GM10248 (cell line): ENCODE measurements around the gene LEAP2.

Experiments used
- CTCF ChIA-PET: fragments of 300-600 bp; sonication (Branson Sonifier 250); formaldehyde crosslinking; extraction: SDS; loops from one replicate; lab custom pipeline; 2021; ENCODE audit warnings: antibody characterized with exemption; lab: Yijun Ruan, JAX
- POLR2A ChIA-PET: fragments of 350-650 bp; sonication (Branson Sonifier 250); formaldehyde crosslinking; extraction: SDS; loops from one replicate; lab custom pipeline; 2020; ENCODE audit warnings: antibody characterized with exemption; lab: Yijun Ruan, JAX
- DNase-seq: peaks from one replicate; pipeline ENCODE4 v3.0.0; 2012; ENCODE audit errors: extremely low spot score
- TF ChIP-seq, protein P1 (sequence below): IDR thresholded peaks from 2 replicates; pipeline ENCODE4 v1.5.1; 2012; ENCODE audit warnings: mild to moderate bottlenecking, low read depth; ENCODE audit errors: extremely low read depth, missing control alignments, control extremely low read depth

The LEAP2 gene

DNA sequence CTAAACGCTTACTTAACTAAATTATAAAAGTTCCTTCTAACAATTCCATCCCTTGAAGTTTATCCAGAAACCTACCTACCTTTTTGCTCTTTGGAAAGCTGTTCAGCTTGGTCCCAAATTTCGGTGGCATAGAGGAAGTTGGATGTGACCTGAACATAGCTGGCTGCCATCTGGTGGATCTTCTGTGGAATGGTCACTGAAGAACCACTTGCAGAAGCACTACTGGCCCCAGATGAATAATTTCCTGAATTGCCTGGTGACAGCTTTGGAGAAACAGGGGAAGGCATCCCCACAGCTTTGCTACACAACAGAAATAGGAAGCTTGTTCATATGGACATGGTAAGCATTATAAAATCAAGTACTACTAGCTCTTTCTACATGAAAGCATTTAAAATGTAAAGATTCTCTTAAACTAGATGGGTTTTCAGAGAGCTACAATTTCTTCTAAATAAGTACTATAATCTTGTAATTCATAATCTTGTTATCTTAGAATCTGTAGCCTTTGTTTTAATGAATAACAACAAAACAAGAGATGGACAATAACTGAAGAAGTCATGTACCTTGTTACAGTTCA, 9.9 kb downstream of the LEAP2 start:
- ChIA-PET POLR2A (interaction anchor here (0.5 to 0.6 kb wide), 2 partner anchors 124 to 195 kb away, joined by 4 to 8 read pairs; no protein-coding TSS in a partner anchor), CTCF (interaction anchor here (0.7 to 4.9 kb wide), 32 partner anchors 9 to 496 kb away, joined by 3 to 72 read pairs (median 4); partner anchors contain the start of genes GDF9, LEAP2, SHROOM1 and UQCRQ)
- peak; percentile 39 for DNase-seq
- TF ChIP-seq, protein P1, sequence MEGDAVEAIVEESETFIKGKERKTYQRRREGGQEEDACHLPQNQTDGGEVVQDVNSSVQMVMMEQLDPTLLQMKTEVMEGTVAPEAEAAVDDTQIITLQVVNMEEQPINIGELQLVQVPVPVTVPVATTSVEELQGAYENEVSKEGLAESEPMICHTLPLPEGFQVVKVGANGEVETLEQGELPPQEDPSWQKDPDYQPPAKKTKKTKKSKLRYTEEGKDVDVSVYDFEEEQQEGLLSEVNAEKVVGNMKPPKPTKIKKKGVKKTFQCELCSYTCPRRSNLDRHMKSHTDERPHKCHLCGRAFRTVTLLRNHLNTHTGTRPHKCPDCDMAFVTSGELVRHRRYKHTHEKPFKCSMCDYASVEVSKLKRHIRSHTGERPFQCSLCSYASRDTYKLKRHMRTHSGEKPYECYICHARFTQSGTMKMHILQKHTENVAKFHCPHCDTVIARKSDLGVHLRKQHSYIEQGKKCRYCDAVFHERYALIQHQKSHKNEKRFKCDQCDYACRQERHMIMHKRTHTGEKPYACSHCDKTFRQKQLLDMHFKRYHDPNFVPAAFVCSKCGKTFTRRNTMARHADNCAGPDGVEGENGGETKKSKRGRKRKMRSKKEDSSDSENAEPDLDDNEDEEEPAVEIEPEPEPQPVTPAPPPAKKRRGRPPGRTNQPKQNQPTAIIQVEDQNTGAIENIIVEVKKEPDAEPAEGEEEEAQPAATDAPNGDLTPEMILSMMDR: peak; percentile 60

DNA sequence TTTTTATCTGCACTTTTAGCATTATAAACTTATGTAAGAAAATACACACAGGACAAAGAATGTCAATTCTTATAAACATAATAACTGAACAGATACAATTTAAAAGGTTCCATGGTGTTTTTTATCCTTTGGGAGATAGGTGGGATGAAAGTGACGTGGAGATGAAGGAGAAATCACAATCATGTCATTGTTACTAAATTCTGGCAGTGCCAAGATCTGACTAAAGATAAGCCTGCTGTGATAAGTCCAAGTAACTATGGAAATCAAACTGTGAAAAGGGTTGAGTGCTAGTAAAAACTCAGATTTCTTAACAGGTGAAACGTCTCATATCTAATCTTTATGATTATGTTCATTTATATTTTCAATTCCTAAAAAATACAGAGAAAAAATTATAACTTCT, 11.1 kb downstream of the LEAP2 start:
- ChIA-PET POLR2A (no interaction called here), CTCF (interaction anchor here (1.3 to 4.9 kb wide), 13 partner anchors 13 to 383 kb away, joined by 3 to 72 read pairs (median 7); partner anchors contain the start of genes LEAP2 and SHROOM1)
- DNase-seq: no peak
- TF ChIP-seq, protein P1: no peak

DNA sequence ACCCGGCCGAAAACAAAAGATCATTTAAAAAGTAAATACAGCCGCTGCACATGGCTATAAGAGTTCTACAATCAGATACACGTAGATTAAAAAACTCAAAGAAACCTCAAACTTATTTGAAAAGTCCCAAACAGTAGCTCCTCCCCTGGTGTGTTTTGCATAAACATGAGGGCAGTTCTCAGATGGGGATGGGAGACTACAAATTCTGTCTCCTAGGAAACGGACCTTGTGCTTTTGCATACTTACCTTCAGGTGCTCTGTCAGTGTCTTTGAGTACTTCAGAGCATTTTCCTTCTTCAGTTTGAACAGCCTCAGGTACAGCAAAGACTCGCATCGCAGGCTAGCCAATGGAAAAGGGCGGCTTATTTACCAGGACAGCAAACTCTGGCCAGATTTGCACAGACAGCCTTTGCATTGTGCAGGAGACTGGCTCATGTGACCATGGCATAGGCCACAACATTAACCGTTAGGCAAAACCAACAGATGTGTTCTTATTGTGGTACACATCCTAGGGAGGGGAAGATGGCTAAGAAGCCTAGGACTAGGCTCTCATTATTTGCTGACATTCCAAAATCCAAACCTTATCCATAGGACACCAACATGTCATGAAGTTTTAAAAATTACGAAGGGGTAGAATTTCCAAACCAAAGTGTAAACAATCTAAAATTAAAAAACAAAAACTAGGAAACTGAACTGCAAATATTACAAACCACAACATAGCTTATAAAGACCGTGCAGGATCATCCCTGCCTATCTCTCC, 12.8 kb downstream of the LEAP2 start:
- no peak for DNase-seq
- ChIA-PET POLR2A (no interaction called here), CTCF (interaction anchor here (1.2 to 4.9 kb wide), 3 partner anchors 10 to 22 kb away, joined by 3 to 72 read pairs (median 4); partner anchors contain the start of gene LEAP2)
- TF ChIP-seq, protein P1: no peak

DNA sequence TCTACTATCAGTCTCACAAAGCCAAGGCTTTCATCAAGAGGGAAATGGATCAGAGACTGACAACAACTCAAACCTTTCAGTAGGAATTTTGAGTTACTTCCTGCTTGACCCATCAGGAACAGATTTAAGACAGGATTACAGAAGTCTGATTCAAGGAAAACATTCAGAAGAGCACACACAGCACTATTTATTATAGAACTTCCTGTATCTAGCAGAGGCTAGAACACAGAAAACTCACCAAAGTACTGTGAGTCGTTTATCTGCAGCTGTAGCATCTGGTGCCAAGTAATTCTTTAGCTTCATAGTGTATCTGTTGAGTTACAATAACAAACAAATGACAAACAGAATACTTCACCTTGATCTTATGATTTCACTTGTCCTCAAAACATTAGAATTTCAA, 13.8 kb downstream of the LEAP2 start:
- no peak for DNase-seq
- CTCF ChIA-PET: interaction anchor here (1.0 to 4.9 kb wide), 4 partner anchors 9 to 16 kb away, joined by 3 to 72 read pairs (median 4); partner anchors contain the start of gene LEAP2
- TF ChIP-seq, protein P1: no peak
- POLR2A ChIA-PET: no interaction called here

DNA sequence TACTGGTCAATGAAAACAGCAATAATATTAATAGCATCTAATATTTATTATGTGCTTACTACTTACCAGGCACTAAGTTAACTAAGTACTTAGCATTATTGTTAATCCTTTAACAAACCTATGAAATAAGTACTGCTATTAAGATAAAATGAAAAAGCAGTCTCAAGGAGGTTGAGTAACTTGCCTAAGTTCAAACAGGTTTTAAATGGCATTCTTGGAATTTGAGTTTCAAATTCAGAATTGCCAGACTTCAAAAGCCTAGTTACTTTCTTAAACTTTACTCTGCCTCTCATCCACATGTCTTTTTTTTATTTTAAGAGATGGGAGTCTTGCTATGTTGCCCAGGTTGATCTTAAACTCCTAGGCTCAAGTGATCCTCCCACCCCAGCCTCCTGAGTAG, 16.0 kb downstream of the LEAP2 start:
- CTCF ChIA-PET: no interaction called here
- no peak for DNase-seq
- TF ChIP-seq, protein P1: no peak
- POLR2A ChIA-PET: no interaction called here

DNA sequence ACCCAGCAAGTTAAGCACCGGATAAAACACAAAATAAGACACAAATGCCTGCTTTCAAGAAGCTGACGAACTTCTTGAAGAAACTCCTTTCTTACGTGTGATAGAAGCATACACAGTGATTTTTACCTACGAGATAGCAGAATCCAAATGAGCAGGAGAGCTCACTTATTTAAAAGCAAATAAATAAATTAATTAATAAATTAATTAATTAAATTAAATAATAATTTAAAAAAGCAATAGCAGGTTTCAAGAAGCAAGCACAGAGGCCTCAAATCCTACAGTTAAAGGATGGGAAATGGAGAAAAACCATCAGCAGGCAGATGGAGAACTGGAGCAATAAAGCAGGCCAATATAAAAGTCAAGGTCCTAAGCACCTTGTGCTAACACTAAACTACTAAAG, 17.3 kb downstream of the LEAP2 start:
- CTCF ChIA-PET: interaction anchor here (1.3 to 3.7 kb wide), 6 partner anchors 8 to 363 kb away, joined by 3 to 15 read pairs (median 4); no protein-coding TSS in a partner anchor
- POLR2A ChIA-PET: no interaction called here
- TF ChIP-seq, protein P1: no peak

More for the DNA sequence above, 17.3 kb downstream of the LEAP2 start:
- DNase-seq: no peak
